Uterus (tissue), 2 donors: Measurements from ENCODE around the gene GLRX.

Experiments
- POLR2A ChIP-seq, 2 donors: fragments of 450-650 bp; IDR thresholded peaks; one replicate each; pipeline ENCODE4 v1.6.1; 2016; ENCODE audit warnings: antibody characterized with exemption in 2 of 2, mild to moderate bottlenecking in 1 of 2, moderate library complexity in 1 of 2
- TF ChIP-seq, protein P1 (sequence below), 4 experiments: fragments of 200-600 bp in 2 of 4; fragments of 450-650 bp in 2 of 4; sonication (generic) in 2 of 4; IDR thresholded peaks; one replicate each; pipeline ENCODE4 v1.5.1; 2016 to 2019; ENCODE audit warnings: antibody characterized with exemption in 4 of 4, mild to moderate bottlenecking in 2 of 4, moderate library complexity in 1 of 4

DNA sequence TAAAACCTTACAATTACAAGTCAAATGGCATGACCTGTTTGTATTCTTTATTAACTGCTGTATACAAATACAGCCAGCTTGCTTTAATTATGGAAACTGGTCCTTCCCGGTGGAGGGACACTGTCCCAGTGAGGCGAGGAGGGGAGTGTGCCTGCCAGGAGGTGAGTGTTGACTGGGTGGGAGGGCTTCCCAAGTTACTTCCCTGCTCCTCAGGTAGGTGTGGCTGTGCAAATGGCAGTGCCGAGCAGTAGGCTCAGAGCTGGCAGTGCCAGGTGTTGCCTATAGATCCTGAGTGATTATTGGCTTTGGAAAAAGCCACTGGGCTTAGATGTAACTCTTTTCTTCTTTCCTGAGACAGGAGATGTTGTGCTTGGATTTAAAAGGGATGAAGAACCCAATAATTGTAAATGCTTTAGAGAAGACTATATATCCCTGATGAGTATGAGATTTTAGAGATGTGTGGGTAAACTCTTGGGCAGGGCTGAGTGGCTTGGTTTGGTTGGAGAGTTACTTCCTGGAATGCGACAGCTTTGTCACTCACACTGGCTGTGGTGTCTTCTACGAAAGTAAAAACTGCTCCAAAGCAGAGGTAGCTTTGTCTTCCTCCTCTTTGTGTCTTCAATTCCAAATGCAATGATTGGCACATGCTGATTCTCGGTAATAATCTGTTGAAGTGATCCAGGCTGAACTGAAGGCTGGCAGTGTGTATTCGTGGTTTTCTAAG, 43.7 kb downstream of the GLRX start:
- TF ChIP-seq, protein P1, sequence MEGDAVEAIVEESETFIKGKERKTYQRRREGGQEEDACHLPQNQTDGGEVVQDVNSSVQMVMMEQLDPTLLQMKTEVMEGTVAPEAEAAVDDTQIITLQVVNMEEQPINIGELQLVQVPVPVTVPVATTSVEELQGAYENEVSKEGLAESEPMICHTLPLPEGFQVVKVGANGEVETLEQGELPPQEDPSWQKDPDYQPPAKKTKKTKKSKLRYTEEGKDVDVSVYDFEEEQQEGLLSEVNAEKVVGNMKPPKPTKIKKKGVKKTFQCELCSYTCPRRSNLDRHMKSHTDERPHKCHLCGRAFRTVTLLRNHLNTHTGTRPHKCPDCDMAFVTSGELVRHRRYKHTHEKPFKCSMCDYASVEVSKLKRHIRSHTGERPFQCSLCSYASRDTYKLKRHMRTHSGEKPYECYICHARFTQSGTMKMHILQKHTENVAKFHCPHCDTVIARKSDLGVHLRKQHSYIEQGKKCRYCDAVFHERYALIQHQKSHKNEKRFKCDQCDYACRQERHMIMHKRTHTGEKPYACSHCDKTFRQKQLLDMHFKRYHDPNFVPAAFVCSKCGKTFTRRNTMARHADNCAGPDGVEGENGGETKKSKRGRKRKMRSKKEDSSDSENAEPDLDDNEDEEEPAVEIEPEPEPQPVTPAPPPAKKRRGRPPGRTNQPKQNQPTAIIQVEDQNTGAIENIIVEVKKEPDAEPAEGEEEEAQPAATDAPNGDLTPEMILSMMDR (IDR thresholded peaks at IDR 0.05): no peak
- TF ChIP-seq POLR2A (IDR thresholded peaks at IDR 0.05): no peak
